ENCODE results near the gene ANO9. TPM values are rescaled to one million over a fixed set of nuclear protein-coding genes. Genes with fewer than 3 reads are reported as not detected.
"Not testable (repeated sequence)": the region's sequence is repeated elsewhere in the genome, so short reads cannot be mapped to it uniquely, and the experiment has no call there.

ANO9 gene
- total RNA-seq, 1 donor, result not detected

GRCh38 chr11:437228-437870, 4.5 kb downstream of the ANO9 start:
- peaks cover 16% of the 10 kb centered on the region for H3K27me3 ChIP-seq (ENCODE audit: insufficient read depth, low read length)
- H4K20me1 ChIP-seq (ENCODE audit: insufficient read depth, low read length), result no peaks in the 10 kb centered on the region
- no peak overlapping the region for H3K4me2 ChIP-seq (ENCODE audit: insufficient read depth, low read length)
- no peak for DNase-seq (ENCODE audit: insufficient read length, low spot score, missing footprints)
- H3K36me3 ChIP-seq (ENCODE audit: insufficient read depth, low read length), result no peaks in the 10 kb centered on the region
- no peak overlapping the region for H3K4me3 ChIP-seq (ENCODE audit: insufficient read depth, low read length)
- no peaks in the 10 kb centered on the region for H3K9me3 ChIP-seq (ENCODE audit: low read depth, low read length)
- no peak for TF ChIP-seq CTCF (IDR thresholded peaks at IDR 0.05; ENCODE audit: extremely low read depth, low read depth, low read length)
- no peak overlapping the region for H2AFZ ChIP-seq (ENCODE audit: low read length)
- no peaks in the 10 kb centered on the region for H3K79me2 ChIP-seq (ENCODE audit: insufficient read depth, low read length)
- no peaks in the 10 kb centered on the region for H3K4me1 ChIP-seq (ENCODE audit: insufficient read depth, low read length)
- no peak overlapping the region for H3K27ac ChIP-seq (ENCODE audit: low read depth, low read length)

GRCh38 chr11:434999-435740, 6.6 kb downstream of the ANO9 start:
- not testable (repeated sequence) for DNase-seq (ENCODE audit: insufficient read length, low spot score, missing footprints); H3K79me2 ChIP-seq (ENCODE audit: insufficient read depth, low read length); H3K4me2 ChIP-seq (ENCODE audit: insufficient read depth, low read length); H3K4me1 ChIP-seq (ENCODE audit: insufficient read depth, low read length); H3K36me3 ChIP-seq (ENCODE audit: insufficient read depth, low read length); H4K20me1 ChIP-seq (ENCODE audit: insufficient read depth, low read length); H3K4me3 ChIP-seq (ENCODE audit: insufficient read depth, low read length); H3K9me3 ChIP-seq (ENCODE audit: low read depth, low read length); H3K27me3 ChIP-seq (ENCODE audit: insufficient read depth, low read length); H3K27ac ChIP-seq (ENCODE audit: low read depth, low read length); H2AFZ ChIP-seq (ENCODE audit: low read length)

- DNase-seq (ENCODE audit: insufficient read length, low spot score, missing footprints), result no peak
- H3K27ac ChIP-seq (ENCODE audit: low read depth, low read length), result no peak overlapping the region
- no peaks in the 10 kb centered on the region for H3K27me3 ChIP-seq (ENCODE audit: insufficient read depth, low read length)
- no peak overlapping the region for H2AFZ ChIP-seq (ENCODE audit: low read length)
- no peak for TF ChIP-seq CTCF (IDR thresholded peaks at IDR 0.05; ENCODE audit: extremely low read depth, low read depth, low read length)
- H4K20me1 ChIP-seq (ENCODE audit: insufficient read depth, low read length), result no peaks in the 10 kb centered on the region
- no peaks in the 10 kb centered on the region for H3K4me1 ChIP-seq (ENCODE audit: insufficient read depth, low read length)
- H3K9me3 ChIP-seq (ENCODE audit: low read depth, low read length), result no peaks in the 10 kb centered on the region
- no peak overlapping the region for H3K4me3 ChIP-seq (ENCODE audit: insufficient read depth, low read length)
- H3K4me2 ChIP-seq (ENCODE audit: insufficient read depth, low read length), result no peak overlapping the region
- H3K36me3 ChIP-seq (ENCODE audit: insufficient read depth, low read length), result no peaks in the 10 kb centered on the region
- H3K79me2 ChIP-seq (ENCODE audit: insufficient read depth, low read length), result no peaks in the 10 kb centered on the region
These were observed 7.3 kb downstream of the ANO9 start for GRCh38 chr11:434496-434895.

- Histone ChIP-seq H3K9me3 (ENCODE audit: low read depth, low read length) (no peaks in the 10 kb centered on the region), H2AFZ (ENCODE audit: low read length) (no peak overlapping the region), H3K79me2 (ENCODE audit: insufficient read depth, low read length) (no peaks in the 10 kb centered on the region), H3K27me3 (ENCODE audit: insufficient read depth, low read length) (no peaks in the 10 kb centered on the region), H3K27ac (ENCODE audit: low read depth, low read length) (no peak overlapping the region), H3K4me1 (ENCODE audit: insufficient read depth, low read length) (no peaks in the 10 kb centered on the region), H4K20me1 (ENCODE audit: insufficient read depth, low read length) (no peaks in the 10 kb centered on the region), H3K4me2 (ENCODE audit: insufficient read depth, low read length) (no peak overlapping the region), H3K36me3 (ENCODE audit: insufficient read depth, low read length) (no peaks in the 10 kb centered on the region), H3K4me3 (ENCODE audit: insufficient read depth, low read length) (no peak overlapping the region)
- no peak for DNase-seq (ENCODE audit: insufficient read length, low spot score, missing footprints)
- no peak for TF ChIP-seq CTCF (IDR thresholded peaks at IDR 0.05; ENCODE audit: extremely low read depth, low read depth, low read length)
These were observed 8.2 kb downstream of the ANO9 start for GRCh38 chr11:433641-434040.

All from osteoblast (primary cell).